Lower leg skin (tissue), 4 donors: ENCODE results near the gene SPACA4. TPM values are rescaled to one million over a fixed set of nuclear protein-coding genes. Genes with fewer than 3 reads are reported as not detected.

Source experiments
- DNase-seq, 2 donors: peaks; one replicate each; pipeline ENCODE4 v3.0.0-alpha.2; 2019; ENCODE audit warnings: low spot score in 2 of 2
- H3K4me3 ChIP-seq: fragments of 200-600 bp; sonication (generic); 2 replicates; pipeline ENCODE4 v1.5.1; 2017; ENCODE audit warnings: mild to moderate bottlenecking, low read depth; ENCODE audit not compliant: poor library complexity, severe bottlenecking
- CTCF ChIP-seq, 3 donors: fragments of 450-650 bp; IDR thresholded peaks; one replicate each; pipeline ENCODE4 v1.5.1; 2016; ENCODE audit warnings: antibody characterized with exemption in 3 of 3, mild to moderate bottlenecking in 3 of 3, moderate library complexity in 2 of 3
- POLR2A ChIP-seq, 2 donors: fragments of 450-650 bp; IDR thresholded peaks; one replicate each; pipeline ENCODE4 v1.6.1; 2016 to 2017; ENCODE audit warnings: antibody characterized with exemption in 2 of 2, mild to moderate bottlenecking in 1 of 2, moderate library complexity in 1 of 2
- WGBS, 2 donors: methylation state at CpG; one replicate each; pipeline ENCODE4 v1.1.5; 2018; 5-methylcytosine and 5-hydroxymethylcytosine counted together
- intact Hi-C: fragments of 100-400 bp; cut with DNase I; formaldehyde crosslinking; loops from one replicate; pipeline ENCODE4 v1.15.0; 2023; ENCODE audit warnings: low total_unique reads
- total RNA-seq, 4 donors: library from RNA; depleted of rRNA; stranded (reverse); fragments of >200 nt; gene quantifications; one replicate each; pipeline ENCODE4 v1.1.0, GENCODE V29; 2016

Gene SPACA4
- total RNA-seq, 4 donors from 2014 or later = 1.7 to 2.1 TPM; not detected in 2

- 73 to 78% methylated on average over 13 of the region's 13 CpGs for WGBS, 2 donors
- no peak overlapping the region for H3K4me3 ChIP-seq
- TF ChIP-seq CTCF (IDR thresholded peaks at IDR 0.05) = no peak
- TF ChIP-seq POLR2A (IDR thresholded peaks at IDR 0.05) = no peak
- DNase-seq = no peak
- intact Hi-C loops = no loop called here
Observed at GRCh38 chr19:48613852-48614435, 7.4 kb downstream of the SPACA4 start.

- intact Hi-C loops = no loop called here
- no peak within 1 kb of the TSS for H3K4me3 ChIP-seq
- TF ChIP-seq CTCF (IDR thresholded peaks at IDR 0.05) (no peak), POLR2A (IDR thresholded peaks at IDR 0.05) (no peak)
- no peak for DNase-seq
- 39 to 44% methylated on average over 27 to 30 of the region's 31 CpGs for WGBS, 2 donors
Observed at GRCh38 chr19:48614436-48615230, 8.1 kb downstream of the SPACA4 start, which contains the start of gene FAM83E. Gene FAM83E, minus strand, starts transcription at chr19:48615076. Its CDS starts 1,704 bp downstream, at chr19:48613372.

GRCh38 chr19:48615231-48616040, 8.9 kb downstream of the SPACA4 start:
- intact Hi-C loops = no loop called here
- 59 to 66% methylated on average over 19 of the region's 19 CpGs for WGBS, 2 donors
- no peak overlapping the region for H3K4me3 ChIP-seq
- no peak for DNase-seq
- TF ChIP-seq CTCF (IDR thresholded peaks at IDR 0.05) = no peak
- TF ChIP-seq POLR2A (IDR thresholded peaks at IDR 0.05) = no peak

- 71 to 83% methylated on average over 7 to 16 of the region's 16 CpGs for WGBS, 2 donors
- TF ChIP-seq CTCF (IDR thresholded peaks at IDR 0.05) = no peak
- no peak for TF ChIP-seq POLR2A (IDR thresholded peaks at IDR 0.05)
- DNase-seq = no peak
- H3K4me3 ChIP-seq = no peak overlapping the region
- intact Hi-C loops = no loop called here
Observed at GRCh38 chr19:48616041-48616436, 9.5 kb downstream of the SPACA4 start.

- H3K4me3 ChIP-seq = no peak overlapping the region
- TF ChIP-seq POLR2A (IDR thresholded peaks at IDR 0.05) = no peak
- TF ChIP-seq CTCF (IDR thresholded peaks at IDR 0.05) = no peak
- intact Hi-C loops = no loop called here
- 65 to 70% methylated on average over 12 of the region's 12 CpGs for WGBS, 2 donors
- DNase-seq = no peak
Observed at GRCh38 chr19:48616491-48617056, 10.0 kb downstream of the SPACA4 start.
